ENCODE results near the gene OR6X1. TPM values are rescaled to one million over a fixed set of nuclear protein-coding genes. Genes with fewer than 3 reads are reported as not detected.

The OR6X1 gene
- total RNA-seq, 3 donors from 2014 or later = not detected

- Histone ChIP-seq H3K27me3 (no peaks in the 10 kb centered on the region), H3K4me3 (no peak overlapping the region), H3K9me3 (no peaks in the 10 kb centered on the region), H3K4me1 (no peaks in the 10 kb centered on the region), H3K27ac (no peak overlapping the region), H3K36me3 (no peaks in the 10 kb centered on the region)
- TF ChIP-seq POLR2A (IDR thresholded peaks at IDR 0.05) = no peak
- TF ChIP-seq POLR2AphosphoS5 (IDR thresholded peaks at IDR 0.05) = no peak
- no peak for TF ChIP-seq CTCF (IDR thresholded peaks at IDR 0.05)
- intact Hi-C loops (cut with DNase I; ENCODE audit: low total_unique reads) = no loop called here
- DNase-seq (ENCODE audit: low spot score in 2 of 2) = no peak
Observed at GRCh38 chr11:123798079-123798478, 43.8 kb upstream of the OR6X1 start.

GRCh38 chr11:123797541-123797940 is 43.2 kb upstream of the OR6X1 start:
- Histone ChIP-seq H3K27ac (no peak overlapping the region), H3K4me3 (no peak overlapping the region), H3K9me3 (no peaks in the 10 kb centered on the region), H3K27me3 (no peaks in the 10 kb centered on the region), H3K4me1 (no peaks in the 10 kb centered on the region), H3K36me3 (no peaks in the 10 kb centered on the region)
- TF ChIP-seq POLR2A (IDR thresholded peaks at IDR 0.05) (no peak), POLR2AphosphoS5 (IDR thresholded peaks at IDR 0.05) (no peak), CTCF (IDR thresholded peaks at IDR 0.05) (no peak)
- DNase-seq (ENCODE audit: low spot score in 2 of 2) = no peak
- intact Hi-C loops (cut with DNase I; ENCODE audit: low total_unique reads) = no loop called here

GRCh38 chr11:123797114-123797513 is 42.8 kb upstream of the OR6X1 start:
- no peaks in the 10 kb centered on the region for H3K27me3 ChIP-seq
- TF ChIP-seq POLR2AphosphoS5 (IDR thresholded peaks at IDR 0.05) (no peak), CTCF (IDR thresholded peaks at IDR 0.05) (no peak), POLR2A (IDR thresholded peaks at IDR 0.05) (no peak)
- H3K36me3 ChIP-seq = no peaks in the 10 kb centered on the region
- no peak overlapping the region for H3K27ac ChIP-seq
- intact Hi-C loops (cut with DNase I; ENCODE audit: low total_unique reads) = no loop called here
- H3K9me3 ChIP-seq = no peaks in the 10 kb centered on the region
- no peak for DNase-seq (ENCODE audit: low spot score in 2 of 2)
- no peak overlapping the region for H3K4me3 ChIP-seq
- H3K4me1 ChIP-seq = no peaks in the 10 kb centered on the region

- no peaks in the 10 kb centered on the region for H3K4me1 ChIP-seq
- H3K9me3 ChIP-seq = no peaks in the 10 kb centered on the region
- intact Hi-C loops (cut with DNase I; ENCODE audit: low total_unique reads) = no loop called here
- H3K27me3 ChIP-seq = no peaks in the 10 kb centered on the region
- TF ChIP-seq CTCF (IDR thresholded peaks at IDR 0.05) (no peak), POLR2A (IDR thresholded peaks at IDR 0.05) (no peak), POLR2AphosphoS5 (IDR thresholded peaks at IDR 0.05) (no peak)
- no peak for DNase-seq (ENCODE audit: low spot score in 2 of 2)
- no peak overlapping the region for H3K27ac ChIP-seq
- no peak overlapping the region for H3K4me3 ChIP-seq
- no peaks in the 10 kb centered on the region for H3K36me3 ChIP-seq
Observed at GRCh38 chr11:123796226-123796625, 41.9 kb upstream of the OR6X1 start.

- Histone ChIP-seq H3K4me3 (no peak overlapping the region), H3K9me3 (peaks cover 0 to 6% of the 10 kb centered on the region in 2 donors), H3K4me1 (no peaks in the 10 kb centered on the region), H3K36me3 (no peaks in the 10 kb centered on the region), H3K27ac (no peak overlapping the region), H3K27me3 (no peaks in the 10 kb centered on the region)
- TF ChIP-seq POLR2A (IDR thresholded peaks at IDR 0.05) (no peak), POLR2AphosphoS5 (IDR thresholded peaks at IDR 0.05) (no peak), CTCF (IDR thresholded peaks at IDR 0.05) (no peak)
- DNase-seq (ENCODE audit: low spot score in 2 of 2) = no peak
- intact Hi-C loops (cut with DNase I; ENCODE audit: low total_unique reads) = no loop called here
Observed at GRCh38 chr11:123783536-123783935, 29.2 kb upstream of the OR6X1 start.

Data from breast epithelium (tissue), 4 donors.